Loucy (cell line): ENCODE measurements around the gene FSIP1.

Experiments used
- H2AFZ ChIP-seq: fragments of 200-600 bp; sonication (generic); 2 replicates; pipeline ENCODE4 v1.6.0; 2016; ENCODE audit warnings: antibody characterized with exemption, mild to moderate bottlenecking, low read length, moderate library complexity
- H3F3A ChIP-seq: fragments of 200-600 bp; 2 replicates; pipeline ENCODE4 v1.6.0; 2016; ENCODE audit warnings: antibody characterized with exemption, low read depth, mild to moderate bottlenecking
- H3K27me3 ChIP-seq: fragments of 200-600 bp; sonication (generic); 2 replicates; pipeline ENCODE4 v1.6.1; 2014; ENCODE audit warnings: low read length, mild to moderate bottlenecking; ENCODE audit not compliant: insufficient read depth, poor library complexity, severe bottlenecking
- H3K36me3 ChIP-seq: fragments of 200-600 bp; sonication (generic); 2 replicates; pipeline ENCODE4 v1.6.1; 2016; ENCODE audit warnings: low read length; ENCODE audit not compliant: insufficient read depth
- H3K4me1 ChIP-seq: fragments of 200-600 bp; sonication (generic); 2 replicates; pipeline ENCODE4 v1.5.1; 2014; ENCODE audit warnings: low read length, mild to moderate bottlenecking; ENCODE audit not compliant: insufficient read depth, poor library complexity, severe bottlenecking
- H3K4me2 ChIP-seq: fragments of 200-600 bp; sonication (generic); 2 replicates; pipeline ENCODE4 v1.6.0; 2014; ENCODE audit warnings: antibody characterized with exemption, low read length, low read depth, mild to moderate bottlenecking; ENCODE audit not compliant: poor library complexity, severe bottlenecking
- H3K4me3 ChIP-seq: fragments of 200-600 bp; sonication (generic); 2 replicates; pipeline ENCODE4 v1.5.1; 2014; ENCODE audit warnings: low read length, mild to moderate bottlenecking, mixed read lengths; ENCODE audit not compliant: poor library complexity, severe bottlenecking
- H3K79me2 ChIP-seq: fragments of 200-600 bp; sonication (generic); 2 replicates; pipeline ENCODE4 v1.6.1; 2014; ENCODE audit warnings: low read length; ENCODE audit not compliant: insufficient read depth
- H3K9ac ChIP-seq: fragments of 200-600 bp; sonication (generic); 2 replicates; pipeline ENCODE4 v1.6.0; 2014; ENCODE audit warnings: mild to moderate bottlenecking, low read depth, low read length, moderate library complexity; ENCODE audit not compliant: poor library complexity, severe bottlenecking
- H3K9me2 ChIP-seq: fragments of 200-600 bp; sonication (generic); replicated peaks from 2 replicates; pipeline ENCODE4 v1.6.1; 2016; ENCODE audit warnings: low read depth, low read length, mixed read lengths
- H3K9me3 ChIP-seq: fragments of 200-600 bp; sonication (generic); 2 replicates; pipeline ENCODE4 v1.6.1; 2014; ENCODE audit warnings: mild to moderate bottlenecking, antibody characterized with exemption, low read length, low read depth; ENCODE audit not compliant: insufficient read depth
- H4K20me1 ChIP-seq: fragments of 200-600 bp; sonication (generic); 2 replicates; pipeline ENCODE4 v1.6.0; 2014; ENCODE audit warnings: antibody characterized with exemption, low read length, mild to moderate bottlenecking; ENCODE audit not compliant: insufficient read depth, poor library complexity, severe bottlenecking
- CTCF ChIP-seq: fragments of 200-600 bp; sonication (generic); conservative IDR thresholded peaks from 2 replicates; pipeline ENCODE4 v1.5.1; 2014; ENCODE audit warnings: mild to moderate bottlenecking, antibody characterized with exemption, low read length
- EZH2phosphoT487 ChIP-seq: fragments of 200-600 bp; IDR thresholded peaks from 2 replicates; pipeline ENCODE4 v1.6.1; 2018; ENCODE audit warnings: antibody characterized with exemption, mild to moderate bottlenecking, moderate library complexity, borderline replicate concordance

FSIP1 gene

GRCh38 chr15:39621210-39621609, 161.4 kb downstream of the FSIP1 start:
- no peak for TF ChIP-seq EZH2phosphoT487
- TF ChIP-seq CTCF: no peak
- Histone ChIP-seq H3K79me2 (no peaks in the 10 kb centered on the region), H3K4me2 (no peak overlapping the region), H3K9ac (no peak overlapping the region), H3F3A (peaks cover 20% of the 10 kb centered on the region), H3K9me2 (no peaks in the 10 kb centered on the region), H3K4me3 (no peak overlapping the region), H3K9me3 (no peaks in the 10 kb centered on the region), H4K20me1 (no peaks in the 10 kb centered on the region), H2AFZ (no peak overlapping the region), H3K4me1 (peaks cover 44% of the 10 kb centered on the region), H3K27me3 (no peaks in the 10 kb centered on the region), H3K36me3 (no peaks in the 10 kb centered on the region)

- H2AFZ ChIP-seq: no peak overlapping the region
- H3K9me2 ChIP-seq: no peaks in the 10 kb centered on the region
- H3K27me3 ChIP-seq: no peaks in the 10 kb centered on the region
- TF ChIP-seq CTCF (no peak), EZH2phosphoT487 (no peak)
- H3K36me3 ChIP-seq: no peaks in the 10 kb centered on the region
- H3K4me2 ChIP-seq: no peak overlapping the region
- no peaks in the 10 kb centered on the region for H4K20me1 ChIP-seq
- H3K4me1 ChIP-seq: peaks cover 17% of the 10 kb centered on the region
- no peaks in the 10 kb centered on the region for H3K79me2 ChIP-seq
- no peaks in the 10 kb centered on the region for H3K9me3 ChIP-seq
- no peak overlapping the region for H3K9ac ChIP-seq
- H3K4me3 ChIP-seq: no peak overlapping the region
- peaks cover 3% of the 10 kb centered on the region; the same call in 1 of the 2 replicates for H3F3A ChIP-seq
Measured at GRCh38 chr15:39618063-39618823, 164.4 kb downstream of the FSIP1 start.

GRCh38 chr15:39616731-39617455, 165.7 kb downstream of the FSIP1 start:
- Histone ChIP-seq H3K4me1 (peaks cover 4% of the 10 kb centered on the region), H3K79me2 (no peaks in the 10 kb centered on the region), H3K9ac (no peak overlapping the region), H3K4me2 (no peak overlapping the region), H3K36me3 (no peaks in the 10 kb centered on the region), H3F3A (no peaks in the 10 kb centered on the region), H2AFZ (no peak overlapping the region), H3K4me3 (no peak overlapping the region), H4K20me1 (no peaks in the 10 kb centered on the region), H3K9me3 (no peaks in the 10 kb centered on the region), H3K9me2 (no peaks in the 10 kb centered on the region), H3K27me3 (no peaks in the 10 kb centered on the region)
- TF ChIP-seq CTCF (no peak), EZH2phosphoT487 (no peak)
